ENCODE data around the gene FSTL5.

DNA sequence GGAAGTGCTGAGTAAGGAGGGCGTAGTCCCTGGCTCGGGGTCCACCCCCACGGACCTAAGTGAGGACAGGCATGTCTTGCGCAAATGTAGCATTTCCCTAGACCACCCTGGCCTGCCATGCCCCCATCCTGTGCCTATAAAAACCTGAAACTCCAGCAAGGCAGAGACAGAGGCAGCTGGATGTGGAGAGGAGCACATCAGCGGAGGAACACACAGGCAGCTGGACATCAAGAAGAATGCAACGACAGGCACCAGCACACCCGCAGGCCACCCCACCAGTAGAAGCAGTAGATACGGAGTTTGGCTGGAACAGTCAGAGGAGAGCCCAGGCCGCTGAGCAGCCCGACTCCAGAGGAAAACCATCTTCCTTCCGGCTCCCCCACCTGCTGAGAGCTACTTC is 345.9 kb downstream of the FSTL5 start:
- no peak for TF ChIP-seq YY1 (IDR thresholded peaks at IDR 0.05; ENCODE audit: insufficient read depth, insufficient read length)
- TF ChIP-seq ZNF274 (IDR thresholded peaks at IDR 0.05; ENCODE audit: low read depth, low read length) = no peak
